ENCODE measurements around the gene BRICD5. TPM values are rescaled to one million over a fixed set of nuclear protein-coding genes. Genes with fewer than 3 reads are reported as not detected.

Gene BRICD5
- total and polyA plus RNA-seq, 2 of the 13 experiments (the other 11 are each of a cell fraction or from before 2014, with no cell fraction given) = 1.6 to 5.8 TPM

- TF ChIP-seq PBX2 (CRISPR knock-in tag; IDR thresholded peaks at IDR 0.05) = no peak
- TF ChIP-seq ZNF143 (CRISPR knock-in tag; IDR thresholded peaks at IDR 0.05) = no peak
- no peak for TF ChIP-seq ZNF761 (CRISPR knock-in tag; conservative IDR thresholded peaks at IDR 0.05)
- no peak for TF ChIP-seq YEATS4 (CRISPR knock-in tag; IDR thresholded peaks at IDR 0.05; ENCODE audit: borderline replicate concordance)
- TF ChIP-seq CEBPG (CRISPR knock-in tag; IDR thresholded peaks at IDR 0.05) = no peak
- TF ChIP-seq EEA1 (CRISPR knock-in tag; IDR thresholded peaks at IDR 0.05; ENCODE audit: borderline replicate concordance) = 0 out of 2 replicates have a peak, but pooled peaks have one; percentile 27
- TF ChIP-seq HES4 (CRISPR knock-in tag; IDR thresholded peaks at IDR 0.05; ENCODE audit: borderline replicate concordance) = no peak
- TF ChIP-seq ZNF891 (CRISPR knock-in tag; IDR thresholded peaks at IDR 0.05) = peak; percentile 27; the same call in 1 of the 2 replicates
- TF ChIP-seq ZNF138 (CRISPR knock-in tag; IDR thresholded peaks at IDR 0.05; ENCODE audit: low read depth) = no peak
- no peak for TF ChIP-seq ZMAT5 (CRISPR knock-in tag; IDR thresholded peaks at IDR 0.05; ENCODE audit: borderline replicate concordance, low read depth)
- TF ChIP-seq ZBTB21 (CRISPR knock-in tag; IDR thresholded peaks at IDR 0.05) = no peak
- no peak for TF ChIP-seq THAP9 (CRISPR knock-in tag; IDR thresholded peaks at IDR 0.05; ENCODE audit: borderline replicate concordance)
- no peak for TF ChIP-seq ZKSCAN5 (CRISPR knock-in tag; IDR thresholded peaks at IDR 0.05)
- TF ChIP-seq ZNF572 (CRISPR knock-in tag; IDR thresholded peaks at IDR 0.05) = no peak
- TF ChIP-seq STAT6 (CRISPR knock-in tag; IDR thresholded peaks at IDR 0.05; ENCODE audit: borderline replicate concordance) = no peak
- no peak for TF ChIP-seq ZBTB2 (CRISPR knock-in tag; IDR thresholded peaks at IDR 0.05; ENCODE audit: low read depth)
- TF ChIP-seq ZNF605 (CRISPR knock-in tag; IDR thresholded peaks at IDR 0.05) = 0 out of 2 replicates have a peak, but pooled peaks have one; percentile 13
- no peak for TF ChIP-seq GMEB2 (CRISPR knock-in tag; IDR thresholded peaks at IDR 0.05; ENCODE audit: low read depth)
- no peak for TF ChIP-seq CHD2 (IDR thresholded peaks at IDR 0.05; ENCODE audit: low read depth, low read length)
- TF ChIP-seq ZNF776 (CRISPR knock-in tag; IDR thresholded peaks at IDR 0.05) = no peak
These were observed 15.8 kb downstream of the BRICD5 start (continued) for GRCh38 chr16:2194852-2195321.
